Hematopoietic multipotent progenitor cell treated with erythropoietin and hydrocortisone succinate and interleukin-3 and kit ligand, for 4 days (in vitro differentiated cells): ENCODE data around the gene CBARP.

Source experiments
- DNase-seq: peaks from one replicate; pipeline ENCODE4 v3.0.0-alpha.2; 2015

CBARP gene

GRCh38 chr19:1224047-1224825, 13.6 kb downstream of the CBARP start:
- no peak for DNase-seq

GRCh38 chr19:1223018-1223855, 14.6 kb downstream of the CBARP start:
- DNase-seq: peak; percentile 67

- no peak for DNase-seq
These were observed 15.4 kb downstream of the CBARP start for GRCh38 chr19:1222394-1222793.

- no peak for DNase-seq
These were observed 15.9 kb downstream of the CBARP start for GRCh38 chr19:1221904-1222255.

GRCh38 chr19:1220976-1221903, 16.6 kb downstream of the CBARP start:
- no peak for DNase-seq

- DNase-seq: no peak
These were observed 17.3 kb downstream of the CBARP start for GRCh38 chr19:1220477-1220930.

- no peak for DNase-seq
These were observed 17.9 kb downstream of the CBARP start for GRCh38 chr19:1219786-1220476.

GRCh38 chr19:1218751-1219567, 18.8 kb downstream of the CBARP start:
- DNase-seq: no peak

GRCh38 chr19:1217366-1217765, 20.4 kb downstream of the CBARP start:
- DNase-seq: peak; percentile 68

GRCh38 chr19:1216756-1217155, 21.0 kb downstream of the CBARP start:
- DNase-seq: no peak

GRCh38 chr19:1214862-1215731, 22.7 kb downstream of the CBARP start:
- no peak for DNase-seq

GRCh38 chr19:1214299-1214861, 23.4 kb downstream of the CBARP start:
- no peak for DNase-seq

GRCh38 chr19:1213391-1214286, 24.2 kb downstream of the CBARP start:
- peak; percentile 91 for DNase-seq

- no peak for DNase-seq
These were observed 26.1 kb downstream of the CBARP start for GRCh38 chr19:1211494-1212234.

GRCh38 chr19:1210227-1210538, 27.6 kb downstream of the CBARP start:
- no peak for DNase-seq

- peak; percentile 53 for DNase-seq
These were observed 29.0 kb downstream of the CBARP start for GRCh38 chr19:1208830-1209229.

GRCh38 chr19:1206864-1207450, 30.8 kb downstream of the CBARP start:
- no peak for DNase-seq
